HG02678 (cell line): Measurements from ENCODE around the gene CHRM4.
"Not testable (repeated sequence)": the region's sequence is repeated elsewhere in the genome, so short reads cannot be mapped to it uniquely, and the experiment has no call there.

ENCODE experiments used
- ATAC-seq: cut with Tn5 transposase; IDR thresholded peaks from one replicate; pipeline ENCODE4 v1.9.1; 2021; ENCODE audit warnings: mild to moderate bottlenecking, moderate library complexity; ENCODE audit not compliant: unreplicated experiment

Gene CHRM4

DNA sequence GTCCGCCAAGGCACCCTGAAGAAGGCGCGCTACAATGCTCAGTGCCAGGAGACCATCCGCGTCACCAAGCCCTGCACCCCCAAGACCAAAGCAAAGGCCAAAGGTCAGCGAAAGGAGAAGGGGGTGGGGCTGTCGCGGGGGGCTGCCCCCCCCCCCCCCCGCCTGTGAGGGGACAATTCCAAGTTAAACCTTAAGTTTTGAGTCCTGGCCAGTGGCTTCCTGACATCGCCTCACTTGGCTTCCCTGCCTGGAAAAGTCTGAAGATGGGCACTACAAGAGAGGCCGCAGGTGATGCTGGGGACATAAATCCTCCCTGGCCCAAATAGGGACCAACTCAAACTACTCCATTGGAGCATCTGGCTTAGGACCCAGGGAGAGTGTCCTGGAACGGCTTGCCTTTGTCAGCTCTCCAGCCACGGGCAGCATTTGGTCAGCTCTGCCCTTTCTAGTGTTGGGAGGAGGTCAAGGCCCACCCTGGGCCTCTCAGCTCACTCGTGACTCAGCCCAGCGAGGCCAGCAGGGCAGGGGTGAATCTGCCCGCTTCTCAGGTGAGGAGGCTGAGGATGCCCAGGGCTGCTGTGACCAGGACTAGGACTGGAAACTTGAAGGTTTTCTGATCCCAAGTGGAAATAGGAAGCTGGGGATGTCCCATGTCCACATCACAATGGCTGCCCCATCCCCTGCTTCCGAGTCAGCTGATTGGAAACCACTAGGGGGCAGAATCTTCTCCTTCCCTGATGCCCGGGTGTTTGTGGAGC, 8.8 kb downstream of the CHRM4 start:
- no peak for ATAC-seq

DNA sequence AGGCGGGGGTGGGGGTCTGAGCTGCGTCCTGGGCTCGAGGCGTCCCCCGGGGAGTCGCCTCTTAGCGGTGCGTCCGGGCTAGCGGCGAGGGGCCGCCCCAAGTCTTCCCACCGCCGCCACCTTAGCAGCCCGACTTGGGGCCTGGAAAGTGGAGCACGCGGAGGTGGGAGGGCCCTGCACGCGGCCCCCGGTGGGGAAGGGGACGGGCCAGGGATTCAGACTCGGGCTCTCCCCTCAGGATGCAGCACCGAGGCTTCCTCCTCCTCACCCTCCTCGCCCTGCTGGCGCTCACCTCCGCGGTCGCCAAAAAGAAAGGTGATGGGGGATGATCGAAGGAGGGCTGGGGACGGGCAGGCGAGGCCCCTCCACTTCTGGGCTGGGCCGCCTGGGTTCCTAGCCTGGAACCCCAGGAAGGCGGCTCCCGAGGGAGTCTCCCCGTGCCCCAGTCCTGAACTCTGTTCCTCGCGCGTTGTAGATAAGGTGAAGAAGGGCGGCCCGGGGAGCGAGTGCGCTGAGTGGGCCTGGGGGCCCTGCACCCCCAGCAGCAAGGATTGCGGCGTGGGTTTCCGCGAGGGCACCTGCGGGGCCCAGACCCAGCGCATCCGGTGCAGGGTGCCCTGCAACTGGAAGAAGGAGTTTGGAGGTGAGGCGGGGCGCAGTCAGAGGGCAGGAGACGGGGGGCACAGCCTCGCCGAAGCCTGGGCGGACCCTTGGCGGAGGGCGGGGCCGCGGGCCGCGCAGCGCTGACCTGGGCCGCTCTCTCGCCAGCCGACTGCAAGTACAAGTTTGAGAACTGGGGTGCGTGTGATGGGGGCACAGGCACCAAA, 9.5 kb downstream of the CHRM4 start:
- no peak for ATAC-seq

DNA sequence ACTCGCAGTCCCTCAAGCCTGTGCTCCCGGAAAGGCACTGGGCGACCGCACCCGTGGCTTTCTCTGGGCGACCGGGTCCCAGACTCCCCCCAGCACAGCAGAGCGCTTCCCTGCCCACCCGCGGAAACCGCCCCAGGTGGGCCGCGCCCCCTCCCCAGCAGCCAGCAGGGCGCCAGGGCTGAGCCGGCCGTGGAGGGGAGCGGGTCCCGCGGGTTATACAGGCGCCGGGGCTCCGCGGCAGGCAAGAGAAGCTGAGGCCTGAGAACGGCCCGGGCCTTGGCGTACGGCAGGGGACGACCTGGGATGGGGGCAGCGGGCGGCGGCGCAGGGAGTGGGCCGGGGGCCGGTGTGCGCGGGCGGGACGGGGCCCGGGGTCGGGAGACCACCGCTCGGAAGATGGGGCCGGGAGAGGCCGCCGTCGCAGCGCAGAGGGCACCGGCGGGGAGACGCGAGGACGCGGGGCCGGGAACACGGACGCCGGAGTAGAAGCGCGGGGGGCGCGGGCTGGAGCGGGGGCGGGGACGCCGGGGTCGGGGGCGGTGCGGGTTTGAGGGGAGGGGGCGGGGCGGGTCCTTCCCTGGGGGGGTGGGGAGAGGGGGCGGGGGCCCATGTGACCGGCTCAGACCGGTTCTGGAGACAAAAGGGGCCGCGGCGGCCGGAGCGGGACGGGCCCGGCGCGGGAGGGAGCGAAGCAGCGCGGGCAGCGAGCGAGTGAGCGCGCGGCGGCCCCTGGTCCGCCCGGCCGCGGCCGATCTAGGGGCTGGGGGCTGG, 10.3 kb downstream of the CHRM4 start, which contains the start of gene MDK:
TSS of gene MDK (plus strand) at position 622 of the 771 bp plus-strand sequence. CDS start 389 bp downstream, outside the sequence.
- no peak for ATAC-seq

DNA sequence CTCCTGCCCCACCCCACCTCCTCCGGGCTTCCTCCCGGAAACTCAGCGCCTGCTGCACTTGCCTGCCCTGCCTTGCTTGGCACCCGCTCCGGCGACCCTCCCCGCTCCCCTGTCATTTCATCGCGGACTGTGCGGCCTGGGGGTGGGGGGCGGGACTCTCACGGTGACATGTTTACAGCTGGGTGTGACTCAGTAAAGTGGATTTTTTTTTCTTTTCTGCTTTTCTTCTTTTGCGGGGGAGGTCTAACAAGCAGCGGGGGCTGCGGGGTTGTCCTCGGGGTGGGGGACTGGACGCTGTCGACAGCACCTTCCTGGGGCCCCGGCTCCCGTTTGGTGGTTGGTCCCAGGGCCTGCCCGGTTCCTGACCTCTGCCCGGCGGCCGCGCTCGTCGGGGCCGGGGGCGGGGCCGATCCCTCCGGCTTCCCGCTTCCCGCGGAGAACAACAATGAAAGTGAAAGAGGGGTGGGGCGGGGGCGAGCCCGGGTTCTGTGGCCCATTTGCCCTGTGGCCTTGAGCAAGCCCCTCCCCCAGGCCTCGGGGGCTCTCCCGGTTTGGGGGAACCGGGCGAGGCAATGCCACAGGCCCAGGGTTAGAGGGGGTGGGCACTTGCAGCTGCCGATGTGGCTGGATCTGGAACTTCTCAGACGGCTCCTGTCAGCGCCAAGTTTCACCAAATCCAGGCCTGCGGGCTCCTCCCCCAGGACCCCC, 11.1 kb downstream of the CHRM4 start:
- no peak for ATAC-seq

DNA sequence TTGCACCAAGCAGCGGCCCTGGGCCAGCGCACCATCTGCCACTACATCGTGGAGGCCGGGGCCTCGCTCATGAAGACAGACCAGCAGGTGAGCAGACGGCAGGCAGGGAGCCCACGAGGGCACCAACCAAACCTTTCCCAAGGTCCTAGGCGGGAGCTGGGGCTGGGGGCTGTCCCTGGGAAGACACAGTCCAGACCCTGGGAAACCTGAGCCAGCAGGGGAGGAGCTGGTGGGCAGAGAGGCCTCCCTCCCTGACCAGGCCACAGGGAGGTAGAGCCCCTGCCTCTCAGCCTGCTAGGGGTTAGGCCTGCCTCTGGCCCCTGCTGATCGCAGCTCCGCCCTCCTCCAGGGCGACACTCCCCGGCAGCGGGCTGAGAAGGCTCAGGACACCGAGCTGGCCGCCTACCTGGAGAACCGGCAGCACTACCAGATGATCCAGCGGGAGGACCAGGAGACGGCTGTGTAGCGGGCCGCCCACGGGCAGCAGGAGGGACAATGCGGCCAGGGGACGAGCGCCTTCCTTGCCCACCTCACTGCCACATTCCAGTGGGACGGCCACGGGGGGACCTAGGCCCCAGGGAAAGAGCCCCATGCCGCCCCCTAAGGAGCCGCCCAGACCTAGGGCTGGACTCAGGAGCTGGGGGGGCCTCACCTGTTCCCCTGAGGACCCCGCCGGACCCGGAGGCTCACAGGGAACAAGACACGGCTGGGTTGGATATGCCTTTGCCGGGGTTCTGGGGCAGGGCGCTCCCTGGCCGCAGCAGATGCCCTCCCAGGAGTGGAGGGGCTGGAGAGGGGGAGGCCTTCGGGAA, 11.9 kb downstream of the CHRM4 start:
- ATAC-seq = not testable (repeated sequence)

DNA sequence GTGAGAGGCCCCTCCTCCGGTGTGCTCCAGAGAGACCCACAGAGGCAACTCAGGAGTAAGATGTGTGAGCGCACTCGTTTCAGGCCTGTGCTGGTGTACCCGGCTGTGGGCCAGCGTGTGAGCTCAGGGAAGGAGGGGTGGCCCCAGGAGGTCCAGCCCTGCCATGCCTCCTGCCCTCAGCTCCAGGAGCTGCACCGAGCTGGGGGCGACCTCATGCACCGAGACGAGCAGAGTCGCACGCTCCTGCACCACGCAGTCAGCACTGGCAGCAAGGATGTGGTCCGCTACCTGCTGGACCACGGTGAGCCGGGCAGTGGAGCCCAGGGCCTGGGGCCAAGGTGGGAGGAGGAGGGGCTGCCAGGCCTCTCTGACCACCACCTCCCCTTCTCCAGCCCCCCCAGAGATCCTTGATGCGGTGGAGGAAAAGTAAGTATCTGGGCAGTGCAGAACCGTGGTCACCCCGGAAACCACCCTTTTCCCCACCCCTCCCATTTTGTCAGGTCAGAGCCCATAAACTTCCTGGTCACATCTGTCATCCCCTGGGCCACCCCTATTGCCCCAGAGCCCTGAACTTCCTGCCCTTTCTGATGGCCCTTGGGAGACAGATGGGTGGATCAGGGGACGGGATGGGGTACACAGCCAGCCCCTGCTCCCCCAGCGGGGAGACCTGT, 12.6 kb downstream of the CHRM4 start:
- no peak for ATAC-seq

DNA sequence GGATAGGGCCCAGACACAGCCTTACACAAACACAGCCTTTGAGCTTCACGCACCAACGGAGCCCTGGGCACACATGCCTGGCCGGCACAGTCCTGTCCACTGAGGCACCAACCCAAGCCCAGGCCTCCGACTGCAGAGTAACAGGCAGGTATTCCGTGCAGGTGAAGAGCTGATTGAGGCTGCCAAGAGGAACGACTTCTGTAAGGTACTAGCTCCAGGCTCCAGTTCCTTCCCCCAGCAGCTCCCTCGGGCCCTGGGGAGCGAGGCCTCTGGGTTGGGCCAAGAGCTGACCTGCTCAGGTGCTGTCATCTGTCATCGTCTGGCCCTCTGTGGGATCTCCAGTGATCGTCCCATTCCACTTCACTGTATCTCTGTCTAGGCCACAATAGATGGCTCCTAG, 13.3 kb downstream of the CHRM4 start:
- ATAC-seq = no peak

DNA sequence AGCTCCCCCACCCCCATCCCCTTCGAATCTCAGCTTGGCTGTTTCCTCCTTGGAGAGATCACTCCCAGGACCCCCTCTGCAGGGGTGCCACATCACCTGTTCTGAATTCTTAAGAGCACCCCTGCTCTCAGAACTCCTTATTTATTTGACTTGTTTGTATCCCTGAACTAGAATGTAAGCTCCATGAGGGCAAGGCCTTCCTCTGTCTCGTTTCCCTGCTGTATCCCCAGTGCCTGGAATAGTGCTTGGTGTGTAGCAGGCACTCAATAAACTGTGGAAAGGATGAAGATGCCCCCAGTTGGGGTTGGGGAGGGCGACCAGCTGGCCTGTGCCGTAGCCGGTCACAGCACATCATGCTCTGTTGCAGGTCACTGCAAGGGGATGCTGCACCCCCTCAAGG, 13.7 kb downstream of the CHRM4 start:
- ATAC-seq = no peak

DNA sequence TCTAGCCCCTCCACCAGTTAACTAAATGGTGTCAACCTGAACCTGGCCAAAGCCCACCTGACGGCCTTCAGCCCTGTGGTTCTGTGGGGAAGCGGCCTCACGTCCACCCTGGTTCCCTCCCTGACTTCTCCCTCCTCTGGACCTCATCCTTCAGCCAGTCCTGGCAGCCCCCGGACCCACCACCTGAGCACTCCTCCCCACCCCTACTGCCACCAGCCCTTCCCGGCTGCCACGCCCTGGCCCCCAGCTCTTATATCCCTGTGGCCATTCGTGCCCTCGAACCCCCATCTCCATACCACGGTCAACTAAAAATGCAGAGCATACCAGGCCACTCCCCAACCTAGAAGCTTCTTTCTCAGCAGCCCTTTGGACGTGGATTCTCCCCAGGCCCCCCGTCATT, 14.3 kb downstream of the CHRM4 start:
- no peak for ATAC-seq

DNA sequence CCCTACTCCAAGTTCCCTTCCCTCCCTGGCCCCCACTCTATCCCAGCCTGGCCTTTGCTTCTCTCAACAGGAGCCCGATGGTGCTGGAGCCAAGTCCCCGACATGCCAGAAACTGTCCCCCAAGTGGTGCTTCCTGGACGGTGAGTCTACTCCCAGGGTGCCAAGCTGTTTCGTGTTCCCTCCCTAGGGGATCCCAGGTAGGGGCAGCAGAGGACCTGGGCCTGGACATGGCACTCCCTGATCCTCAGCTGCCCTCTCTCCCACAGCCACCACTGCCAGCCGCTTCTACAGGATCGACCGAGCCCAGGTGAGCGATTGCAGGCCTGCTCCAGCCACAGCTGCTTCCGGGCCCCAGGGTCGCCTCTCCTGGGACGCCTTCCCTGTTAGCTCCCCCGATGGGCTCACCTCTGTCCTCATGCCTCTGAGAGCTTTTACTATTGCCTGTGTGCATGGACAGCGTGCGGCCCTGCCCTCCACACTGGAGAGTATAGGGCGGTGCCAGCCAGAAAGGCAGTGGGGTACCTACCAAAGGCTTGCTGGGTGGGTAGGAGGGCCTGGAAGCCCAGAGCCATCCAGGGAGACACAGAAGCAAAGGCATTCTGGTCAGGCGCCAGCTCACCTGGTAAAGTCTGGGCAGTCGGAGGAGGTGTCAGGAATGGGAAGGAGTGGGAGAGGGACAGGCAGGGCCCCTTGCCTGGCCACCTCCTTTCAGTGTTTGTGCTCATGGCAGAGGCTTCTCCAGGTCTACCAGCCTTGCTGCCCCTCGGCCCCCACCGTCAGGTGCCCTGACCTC, 15.1 kb downstream of the CHRM4 start:
- no peak for ATAC-seq

DNA sequence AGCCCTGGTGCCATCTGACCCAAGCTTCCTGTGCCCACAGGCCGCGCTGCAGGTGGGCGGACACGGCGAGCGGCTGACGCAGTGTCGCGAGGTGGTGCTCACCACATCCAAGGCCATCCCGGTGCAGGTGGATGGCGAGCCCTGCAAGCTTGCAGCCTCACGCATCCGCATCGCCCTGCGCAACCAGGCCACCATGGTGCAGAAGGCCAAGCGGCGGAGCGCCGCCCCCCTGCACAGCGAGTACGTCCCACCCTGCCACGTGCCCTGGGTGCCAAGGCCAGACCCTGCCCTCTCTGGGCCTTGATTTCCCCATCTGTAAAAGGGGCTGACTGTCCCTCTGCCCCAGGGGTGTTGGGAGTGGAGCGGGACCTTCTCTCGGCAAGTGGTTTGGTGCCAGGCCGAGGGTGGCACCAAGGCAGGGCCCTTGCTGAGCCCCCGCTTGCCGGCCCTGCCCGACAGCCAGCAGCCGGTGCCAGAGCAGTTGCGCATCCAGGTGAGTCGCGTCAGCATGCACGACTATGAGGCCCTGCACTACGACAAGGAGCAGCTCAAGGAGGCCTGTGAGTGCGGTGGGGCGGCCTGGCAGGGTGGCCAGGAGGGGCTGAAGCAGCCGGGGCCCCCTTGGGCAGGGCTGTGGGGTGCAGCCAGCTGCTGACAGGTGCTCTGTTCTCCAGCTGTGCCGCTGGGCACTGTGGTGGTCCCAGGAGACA, 16.0 kb downstream of the CHRM4 start:
- no peak for ATAC-seq

DNA sequence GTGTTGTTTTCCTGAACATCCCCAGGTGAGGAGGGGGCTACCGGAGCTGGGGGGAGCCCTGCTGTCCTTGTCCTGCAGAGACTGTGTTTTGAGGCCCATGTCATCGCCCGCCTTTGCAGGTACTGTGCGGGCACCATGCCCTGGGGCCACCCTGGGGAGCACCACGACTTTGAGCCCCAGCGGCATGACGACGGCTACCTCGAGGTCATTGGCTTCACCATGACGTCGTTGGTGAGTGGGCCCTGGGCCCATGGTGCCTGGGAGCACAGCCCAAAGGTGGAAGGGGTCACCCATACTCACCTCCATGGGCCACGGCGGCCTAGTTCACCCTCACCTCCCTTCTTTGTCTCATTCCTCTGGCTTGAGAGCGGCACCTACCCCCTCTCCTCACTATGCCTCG, 16.8 kb downstream of the CHRM4 start:
- no peak for ATAC-seq

DNA sequence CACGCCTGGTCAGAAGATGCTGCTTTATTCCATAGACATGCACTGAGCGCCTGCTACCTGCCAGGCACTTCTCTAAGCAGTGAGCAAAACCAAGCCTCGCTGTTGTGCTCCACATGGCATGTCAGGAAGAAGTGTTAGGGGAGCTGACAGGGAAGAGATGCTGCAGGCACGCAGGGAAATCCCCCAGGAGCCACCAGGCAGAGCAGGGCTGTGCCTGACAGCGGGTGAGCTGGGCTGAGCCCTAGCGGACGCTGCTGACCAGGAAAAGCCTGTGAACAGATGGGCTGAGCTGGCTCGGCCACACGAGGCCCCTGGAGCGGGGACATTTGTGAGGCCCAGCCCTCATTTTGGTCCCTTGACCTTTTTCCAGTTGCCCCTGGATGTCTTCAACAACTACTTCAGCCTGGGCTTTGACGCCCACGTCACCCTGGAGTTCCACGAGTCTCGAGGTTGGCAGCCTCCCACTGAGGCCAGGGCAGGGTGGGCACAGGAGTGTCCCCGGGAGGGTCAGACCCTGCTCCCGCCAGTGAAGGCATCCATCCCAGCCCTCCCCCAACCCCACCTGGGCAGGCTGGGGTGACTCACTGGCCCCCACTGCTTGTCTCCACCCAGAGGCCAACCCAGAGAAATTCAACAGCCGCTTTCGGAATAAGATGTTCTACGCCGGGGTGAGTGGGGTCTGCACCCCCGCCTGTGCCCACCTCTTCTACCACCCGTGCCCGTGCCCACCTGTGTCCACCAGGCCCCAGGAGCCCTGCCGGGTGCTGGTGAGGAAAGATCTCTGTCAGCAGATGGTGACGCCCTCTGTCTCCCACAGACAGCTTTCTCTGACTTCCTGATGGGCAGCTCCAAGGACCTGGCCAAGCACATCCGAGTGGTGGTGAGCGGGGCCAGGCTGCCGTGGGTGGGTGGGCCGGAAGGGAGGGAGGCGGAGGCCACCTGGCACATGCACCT, 17.5 kb downstream of the CHRM4 start:
- no peak for ATAC-seq

DNA sequence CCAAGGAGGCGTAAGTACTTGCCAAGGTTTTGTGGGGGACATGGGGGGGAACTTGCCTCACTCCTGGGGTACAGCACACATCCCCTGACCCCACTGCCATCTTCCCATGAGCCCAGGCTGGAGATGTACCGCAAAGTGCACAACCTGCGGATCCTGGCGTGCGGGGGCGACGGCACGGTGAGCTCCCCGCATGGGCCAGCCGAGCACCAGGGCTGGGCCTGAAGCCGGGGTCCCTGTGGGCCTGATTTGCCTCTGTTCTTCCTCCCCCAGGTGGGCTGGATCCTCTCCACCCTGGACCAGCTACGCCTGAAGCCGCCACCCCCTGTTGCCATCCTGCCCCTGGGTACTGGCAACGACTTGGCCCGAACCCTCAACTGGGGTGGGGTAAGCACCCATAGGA, 19.1 kb downstream of the CHRM4 start:
- ATAC-seq = not testable (repeated sequence)

DNA sequence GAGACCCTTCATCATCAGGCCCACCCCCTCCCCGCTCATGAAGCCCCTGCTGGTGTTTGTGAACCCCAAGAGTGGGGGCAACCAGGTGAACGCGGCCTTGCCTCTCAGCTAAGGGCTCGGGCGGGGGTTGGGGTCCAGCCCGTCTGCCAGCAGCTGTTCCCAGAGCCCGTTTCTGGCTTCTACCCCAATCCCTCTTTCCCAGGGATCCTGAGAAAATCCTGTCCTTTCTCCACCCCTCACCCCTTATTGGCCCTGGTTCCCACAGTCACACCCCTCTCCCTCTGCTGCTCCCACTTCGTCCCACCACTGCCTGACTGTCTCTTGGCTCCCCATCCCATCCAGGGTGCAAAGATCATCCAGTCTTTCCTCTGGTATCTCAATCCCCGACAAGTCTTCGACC, 19.5 kb downstream of the CHRM4 start:
- no peak for ATAC-seq

DNA sequence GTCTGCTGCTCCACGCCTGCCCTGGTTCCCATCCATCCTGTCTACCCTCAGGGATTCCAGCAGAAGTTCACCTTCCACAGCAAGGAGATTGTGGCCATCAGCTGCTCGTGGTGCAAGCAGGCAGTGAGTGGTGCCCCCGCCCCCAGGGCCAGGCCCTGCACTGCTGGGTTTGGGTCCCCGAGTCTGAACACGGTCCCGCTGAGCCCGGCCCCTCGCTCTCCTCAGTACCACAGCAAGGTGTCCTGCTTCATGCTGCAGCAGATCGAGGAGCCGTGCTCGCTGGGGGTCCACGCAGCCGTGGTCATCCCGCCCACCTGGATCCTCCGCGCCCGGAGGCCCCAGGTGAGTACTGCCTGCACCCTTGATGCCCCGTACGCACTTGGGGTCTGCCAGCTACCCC, 20.3 kb downstream of the CHRM4 start:
- ATAC-seq = not testable (repeated sequence)

DNA sequence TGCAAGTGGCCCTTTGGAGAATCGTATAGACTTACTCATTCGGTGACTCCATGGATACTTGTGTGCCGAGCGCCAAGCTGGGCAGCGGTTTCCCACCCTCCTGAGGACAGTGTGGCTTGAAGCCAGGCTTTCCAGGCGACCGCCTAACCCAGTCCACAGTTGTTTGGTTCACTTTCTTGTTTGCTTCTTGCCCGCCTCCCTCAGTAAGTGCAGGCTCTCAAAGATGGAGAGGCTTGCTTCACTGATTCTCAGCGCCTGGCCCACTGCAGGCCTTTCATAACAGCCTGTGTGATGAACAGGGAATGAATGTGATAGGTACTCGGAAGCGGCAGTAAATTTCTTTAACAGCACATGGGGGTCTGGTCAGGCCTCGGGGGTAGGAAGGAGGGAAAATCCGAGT, 21.3 kb downstream of the CHRM4 start:
- ATAC-seq = no peak
